Uterus (tissue), 2 donors: ENCODE data around the gene BDH1.

ENCODE experiments used
- POLR2A ChIP-seq, 2 donors: fragments of 450-650 bp; IDR thresholded peaks; one replicate each; pipeline ENCODE4 v1.6.1; 2016; ENCODE audit warnings: antibody characterized with exemption in 2 of 2, mild to moderate bottlenecking in 1 of 2, moderate library complexity in 1 of 2
- TF ChIP-seq, protein P1 (sequence below), 4 experiments: fragments of 200-600 bp in 2 of 4; fragments of 450-650 bp in 2 of 4; sonication (generic) in 2 of 4; IDR thresholded peaks; one replicate each; pipeline ENCODE4 v1.5.1; 2016 to 2019; ENCODE audit warnings: antibody characterized with exemption in 4 of 4, mild to moderate bottlenecking in 2 of 4, moderate library complexity in 1 of 4

DNA sequence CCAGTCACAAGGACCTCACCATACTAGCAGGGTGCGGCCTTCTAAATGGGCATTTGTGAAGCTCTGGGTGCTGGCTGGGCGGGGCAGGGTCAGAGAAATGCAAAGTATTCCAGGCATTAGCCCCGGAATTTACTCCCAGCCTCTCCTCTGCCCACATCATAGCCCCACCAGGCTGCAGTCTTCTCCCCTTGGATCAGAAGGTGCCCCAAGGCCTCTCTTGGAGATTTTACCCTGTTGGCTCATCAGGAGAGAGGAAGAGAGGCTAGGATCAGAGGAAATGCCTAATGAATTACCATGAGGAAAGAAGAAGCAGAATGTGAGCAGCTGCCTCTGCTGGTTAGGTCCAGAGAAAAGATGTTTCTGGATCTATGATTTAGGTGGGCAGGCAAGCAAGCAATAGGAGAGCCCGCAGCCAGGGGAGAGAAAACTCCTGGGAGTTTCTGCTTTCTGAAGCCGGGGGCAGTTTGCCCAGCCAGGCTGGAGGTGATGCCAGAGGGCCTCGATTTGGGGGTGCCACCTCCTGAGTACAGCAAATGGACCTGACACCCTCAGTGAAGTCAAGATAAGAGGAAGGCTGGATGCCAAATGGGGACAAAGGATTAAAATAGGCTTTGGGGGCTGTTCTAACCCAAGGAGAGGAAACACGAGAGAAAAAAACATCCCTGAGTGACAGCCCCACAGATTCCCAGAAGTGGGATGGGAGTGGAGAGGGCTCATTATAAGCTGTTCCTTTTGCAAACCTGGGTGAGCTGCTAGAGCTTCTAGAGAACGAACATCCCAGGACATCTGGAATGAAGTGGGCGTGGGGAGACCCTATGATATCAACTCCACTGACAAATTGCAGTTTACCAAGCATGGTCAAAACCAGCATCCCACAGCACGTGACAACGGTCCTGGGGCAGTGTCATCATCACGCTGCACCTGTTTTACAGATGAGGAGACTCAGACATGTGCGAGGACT lies 65.4 kb downstream of the BDH1 start:
- no peak for TF ChIP-seq POLR2A (IDR thresholded peaks at IDR 0.05)
- TF ChIP-seq, protein P1, sequence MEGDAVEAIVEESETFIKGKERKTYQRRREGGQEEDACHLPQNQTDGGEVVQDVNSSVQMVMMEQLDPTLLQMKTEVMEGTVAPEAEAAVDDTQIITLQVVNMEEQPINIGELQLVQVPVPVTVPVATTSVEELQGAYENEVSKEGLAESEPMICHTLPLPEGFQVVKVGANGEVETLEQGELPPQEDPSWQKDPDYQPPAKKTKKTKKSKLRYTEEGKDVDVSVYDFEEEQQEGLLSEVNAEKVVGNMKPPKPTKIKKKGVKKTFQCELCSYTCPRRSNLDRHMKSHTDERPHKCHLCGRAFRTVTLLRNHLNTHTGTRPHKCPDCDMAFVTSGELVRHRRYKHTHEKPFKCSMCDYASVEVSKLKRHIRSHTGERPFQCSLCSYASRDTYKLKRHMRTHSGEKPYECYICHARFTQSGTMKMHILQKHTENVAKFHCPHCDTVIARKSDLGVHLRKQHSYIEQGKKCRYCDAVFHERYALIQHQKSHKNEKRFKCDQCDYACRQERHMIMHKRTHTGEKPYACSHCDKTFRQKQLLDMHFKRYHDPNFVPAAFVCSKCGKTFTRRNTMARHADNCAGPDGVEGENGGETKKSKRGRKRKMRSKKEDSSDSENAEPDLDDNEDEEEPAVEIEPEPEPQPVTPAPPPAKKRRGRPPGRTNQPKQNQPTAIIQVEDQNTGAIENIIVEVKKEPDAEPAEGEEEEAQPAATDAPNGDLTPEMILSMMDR (IDR thresholded peaks at IDR 0.05) = no peak
